Erythroblast (primary cell): Measurements from ENCODE around the gene MLLT10.

Experiments used
- DNase-seq, 2 experiments: peaks; one replicate each; lab custom pipeline; 2025; lab: John Stamatoyannopoulos, UW
- GATA1 ChIP-seq: IDR thresholded peaks from 2 replicates; pipeline ENCODE4 v1.6.1; 2011; ENCODE audit warnings: low read depth, mild to moderate bottlenecking, control low read depth, low read length, moderate library complexity
- POLR2A ChIP-seq: IDR thresholded peaks from 2 replicates; pipeline ENCODE4 v1.6.1; 2011; ENCODE audit warnings: mild to moderate bottlenecking, low read length

Gene MLLT10

GRCh38 chr10:21517134-21518031, 16.6 kb upstream of the MLLT10 start:
- peak; percentile 58 to 65 for DNase-seq
- TF ChIP-seq POLR2A (no peak), GATA1 (no peak)

GRCh38 chr10:21518149-21518640, 15.8 kb upstream of the MLLT10 start:
- no peak for TF ChIP-seq GATA1
- TF ChIP-seq POLR2A = no peak
- peak; percentile 12 to 53 for DNase-seq

- peak in 1 of 2 experiments; percentile 41 for DNase-seq
- TF ChIP-seq GATA1 (no peak), POLR2A (no peak)
Measured at GRCh38 chr10:21518641-21519396, 15.2 kb upstream of the MLLT10 start.

- peak in 1 of 2 experiments; percentile 41 for DNase-seq
- TF ChIP-seq POLR2A = no peak
Measured at GRCh38 chr10:21519397-21519933, 14.6 kb upstream of the MLLT10 start.

- TF ChIP-seq POLR2A (no peak), GATA1 (no peak)
- peak; percentile 49 to 51 for DNase-seq
Measured at GRCh38 chr10:21519941-21520436, 14.0 kb upstream of the MLLT10 start.

GRCh38 chr10:21520509-21520908, 13.5 kb upstream of the MLLT10 start:
- no peak for DNase-seq
- no peak for TF ChIP-seq GATA1
- no peak for TF ChIP-seq POLR2A

GRCh38 chr10:21520949-21521348, 13.1 kb upstream of the MLLT10 start:
- TF ChIP-seq GATA1 (no peak), POLR2A (no peak)
- DNase-seq = no peak

GRCh38 chr10:21521751-21522533, 12.1 kb upstream of the MLLT10 start:
- DNase-seq = no peak
- TF ChIP-seq GATA1 = no peak
- no peak for TF ChIP-seq POLR2A

- DNase-seq = no peak
- TF ChIP-seq POLR2A = no peak
Measured at GRCh38 chr10:21522631-21523406, 11.2 kb upstream of the MLLT10 start.

GRCh38 chr10:21523557-21524008, 10.4 kb upstream of the MLLT10 start:
- DNase-seq = peak in 1 of 2 experiments; percentile 9
- no peak for TF ChIP-seq GATA1
- TF ChIP-seq POLR2A = no peak

GRCh38 chr10:21524131-21524525, 9.9 kb upstream of the MLLT10 start:
- TF ChIP-seq GATA1 (no peak), POLR2A (no peak)
- DNase-seq = no peak
